Amniotic stem cell (primary cell): Measurements from ENCODE around the gene AKAP12.
"Not testable (repeated sequence)": the region's sequence is repeated elsewhere in the genome, so short reads cannot be mapped to it uniquely, and the experiment has no call there.

Experiments
- DNase-seq: peaks from one replicate; lab custom pipeline; 2025; lab: John Stamatoyannopoulos, UW

Gene AKAP12

DNA sequence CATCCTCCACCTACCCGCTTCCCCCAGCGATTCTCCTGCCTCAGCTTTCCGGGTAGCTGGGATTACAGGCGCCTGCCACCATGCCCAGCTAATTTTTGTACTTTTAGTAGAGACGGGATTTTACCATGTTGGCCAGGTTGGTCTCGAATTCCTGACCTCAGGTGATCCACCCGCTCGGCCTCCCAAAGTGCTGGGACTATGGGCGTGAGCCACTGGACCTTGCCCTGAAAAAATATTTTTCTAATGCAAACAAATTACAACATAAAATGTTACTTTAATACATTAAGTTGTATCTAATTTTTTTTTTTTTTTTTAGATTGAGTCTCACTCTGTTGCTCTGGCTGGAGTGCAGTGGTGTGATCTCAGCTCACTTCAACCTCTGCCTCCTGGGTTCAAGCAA, 142.9 kb downstream of the AKAP12 start:
- not testable (repeated sequence) for DNase-seq

DNA sequence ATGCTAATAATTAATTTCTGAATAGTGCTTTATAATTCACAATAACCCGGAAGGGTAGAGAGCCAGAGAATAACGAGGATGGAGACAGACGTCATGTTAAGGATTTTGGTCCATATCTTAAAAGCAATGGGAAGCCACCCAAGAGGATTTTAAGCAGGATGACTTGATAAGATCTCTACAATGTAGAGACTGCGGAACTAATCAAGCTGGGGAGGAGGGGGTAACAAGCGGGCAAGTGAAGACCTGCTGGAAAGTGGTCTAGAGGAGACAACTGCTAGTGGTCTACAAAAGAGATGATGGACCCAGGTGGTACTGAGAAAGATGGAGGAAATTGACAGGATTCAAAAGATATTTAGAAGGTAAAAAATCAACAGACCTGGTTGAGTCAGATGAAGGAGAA, 144.4 kb downstream of the AKAP12 start:
- no peak for DNase-seq

DNA sequence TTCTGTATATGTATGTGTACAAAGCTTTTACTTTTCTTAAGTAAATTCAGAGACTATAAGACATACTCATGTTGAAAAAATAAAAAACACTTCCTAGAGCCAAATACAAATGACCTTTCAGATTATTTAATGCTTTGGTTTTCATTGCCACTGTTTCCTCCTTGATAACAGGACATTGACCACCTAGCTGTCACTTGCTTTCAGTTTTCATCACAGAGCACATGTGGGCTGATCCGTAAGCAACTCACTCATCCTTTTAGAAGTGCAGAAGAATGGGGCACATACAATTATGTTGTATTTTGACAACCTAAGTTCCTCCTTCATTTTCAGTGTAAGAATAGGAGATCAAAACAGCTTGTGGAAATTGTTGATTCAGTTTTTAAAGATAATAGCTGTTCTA, 145.4 kb downstream of the AKAP12 start:
- no peak for DNase-seq

DNA sequence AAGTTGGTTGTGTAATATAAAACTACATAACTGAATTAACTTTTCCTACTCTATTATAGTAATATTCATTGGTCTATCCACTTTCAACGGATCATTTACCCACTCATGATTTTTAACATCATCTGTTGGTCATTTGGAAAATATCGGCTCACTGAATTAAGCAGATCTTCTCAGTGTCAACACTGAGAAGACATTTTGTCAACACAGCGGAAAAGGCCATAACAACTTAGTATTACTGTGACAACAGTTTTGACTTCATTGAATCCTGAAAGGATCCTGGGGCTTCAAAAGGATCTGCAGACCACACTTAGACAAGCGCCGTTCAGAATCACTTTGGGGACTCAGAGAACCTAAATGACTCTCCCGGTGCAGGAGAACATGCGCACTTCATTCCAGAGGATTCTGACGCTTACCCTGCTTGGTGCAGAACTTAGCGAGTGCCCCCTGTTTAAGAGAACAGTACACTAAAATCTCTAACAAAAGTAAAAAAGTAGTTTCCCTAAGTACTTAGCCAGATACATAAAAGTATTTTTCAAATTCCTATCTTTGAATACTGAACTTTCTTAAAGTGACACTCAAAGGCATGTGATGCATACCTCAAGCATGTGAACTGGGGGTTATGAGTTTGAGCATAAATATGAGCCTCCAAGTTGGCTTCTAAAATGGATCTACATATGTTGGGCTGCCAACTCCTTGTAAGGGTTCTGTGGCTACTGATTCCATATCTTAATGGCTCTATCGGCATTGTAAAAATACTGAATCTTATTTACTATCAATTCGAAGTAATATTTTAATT, 147.6 kb downstream of the AKAP12 start:
- DNase-seq = no peak

DNA sequence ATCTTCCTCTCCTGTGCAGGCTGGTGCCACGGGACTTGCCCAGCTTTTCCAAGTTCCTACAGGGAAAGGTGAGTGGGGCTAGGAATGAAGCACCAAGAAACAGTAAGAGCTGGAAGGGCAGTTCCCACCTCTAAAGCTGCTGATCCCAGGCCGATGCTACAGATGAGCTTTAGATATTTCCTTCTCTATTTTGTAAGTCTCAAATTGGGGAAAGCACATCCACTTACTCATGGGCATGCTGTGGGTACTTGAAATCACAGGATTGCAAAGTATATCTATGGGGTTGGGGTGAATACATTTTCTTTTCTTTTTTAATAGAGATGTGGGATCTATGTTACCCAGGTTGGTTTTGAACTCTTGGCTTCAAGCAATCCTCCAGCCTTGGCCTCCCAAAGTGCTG, 148.5 kb downstream of the AKAP12 start:
- DNase-seq = no peak

DNA sequence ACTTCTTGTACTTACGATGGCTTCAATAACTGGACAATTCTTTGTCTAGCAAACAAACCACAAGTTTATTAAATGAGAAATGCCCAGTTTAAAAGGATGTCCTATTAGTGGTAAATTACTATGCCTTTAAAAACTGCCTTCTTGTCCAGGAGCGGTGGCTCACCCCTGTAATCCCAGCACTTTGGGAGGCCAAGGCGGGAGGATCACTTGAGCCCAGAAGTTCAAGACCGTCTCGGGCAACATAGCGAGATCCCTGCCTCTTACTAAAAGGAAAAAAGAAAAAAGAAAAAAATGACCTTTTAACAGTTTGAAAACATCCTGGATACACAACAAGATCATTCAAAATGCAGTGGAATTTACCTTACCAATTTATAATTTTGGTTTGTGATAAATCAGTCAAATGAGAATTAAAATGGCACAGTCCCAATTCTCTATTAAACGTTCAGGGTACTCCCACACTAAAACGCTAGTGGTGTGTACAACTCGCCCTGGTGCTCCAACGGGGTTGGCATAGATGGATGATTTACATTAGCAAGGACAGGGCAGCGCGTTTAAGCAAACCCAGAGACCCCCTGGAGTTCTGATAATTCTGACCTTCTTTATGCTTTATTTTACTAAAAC, 149.3 kb downstream of the AKAP12 start:
- no peak for DNase-seq

DNA sequence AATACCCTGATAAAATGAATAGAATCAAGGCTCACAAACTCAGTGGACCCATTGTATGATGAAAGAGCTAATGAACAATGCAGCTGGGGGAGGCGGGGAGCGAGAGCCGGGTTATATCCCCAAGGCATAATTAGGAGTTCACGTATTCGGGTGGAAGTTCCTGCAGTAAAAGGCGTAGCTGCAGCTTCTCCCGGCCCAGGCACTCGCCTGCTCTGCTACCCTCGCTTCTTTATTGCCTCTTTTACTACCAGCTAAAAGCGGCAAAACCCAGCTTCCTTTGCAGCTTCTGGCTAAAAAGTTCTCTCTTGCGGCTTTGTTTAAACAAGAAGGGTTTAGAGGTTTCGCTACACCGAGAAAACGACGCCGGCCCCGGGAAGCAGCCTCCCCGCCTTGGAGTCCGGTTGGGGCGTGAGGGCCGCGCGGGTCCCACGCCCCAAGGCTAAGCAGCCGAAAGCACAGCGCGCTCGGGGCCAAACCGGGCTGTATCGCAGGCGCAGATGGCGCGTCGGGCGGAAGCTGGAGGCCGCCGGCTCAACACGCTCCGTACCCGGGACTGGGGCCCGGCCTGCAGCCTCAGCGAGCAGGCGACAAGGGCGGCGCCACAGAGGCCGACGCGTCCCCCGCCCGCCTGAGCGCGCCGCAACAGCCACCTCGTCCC, 150.0 kb downstream of the AKAP12 start:
- DNase-seq = peak; percentile 57

DNA sequence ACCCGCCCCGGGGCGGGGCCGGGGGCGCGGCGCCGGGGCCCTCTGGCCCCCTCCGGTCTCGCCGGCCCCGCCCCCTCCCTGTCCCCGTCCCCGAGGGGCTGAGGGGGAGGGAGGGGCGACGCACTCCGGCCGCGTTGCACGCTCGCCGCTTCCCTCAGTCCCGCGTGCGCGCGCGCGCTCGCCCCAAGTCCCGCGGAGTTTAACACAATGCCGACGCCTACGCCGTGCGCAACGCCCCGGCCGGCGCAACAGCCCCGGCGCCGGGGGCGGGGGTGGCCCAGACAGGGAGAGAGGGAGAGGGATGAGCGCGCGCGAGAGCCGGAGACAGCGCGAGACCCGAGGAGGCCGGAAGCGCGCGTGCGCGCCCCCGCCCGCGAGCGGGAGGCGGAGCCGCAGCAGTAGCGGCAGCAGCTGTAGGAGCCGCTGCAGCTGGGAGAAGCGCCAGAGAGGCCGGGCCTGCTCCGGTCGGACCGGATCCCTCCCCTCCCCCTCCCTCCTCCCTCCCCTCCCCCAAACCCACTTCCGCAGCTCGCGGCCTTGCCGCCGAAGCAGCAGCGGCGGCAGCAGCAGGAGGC, 150.6 kb downstream of the AKAP12 start:
- peak; percentile 95 for DNase-seq

DNA sequence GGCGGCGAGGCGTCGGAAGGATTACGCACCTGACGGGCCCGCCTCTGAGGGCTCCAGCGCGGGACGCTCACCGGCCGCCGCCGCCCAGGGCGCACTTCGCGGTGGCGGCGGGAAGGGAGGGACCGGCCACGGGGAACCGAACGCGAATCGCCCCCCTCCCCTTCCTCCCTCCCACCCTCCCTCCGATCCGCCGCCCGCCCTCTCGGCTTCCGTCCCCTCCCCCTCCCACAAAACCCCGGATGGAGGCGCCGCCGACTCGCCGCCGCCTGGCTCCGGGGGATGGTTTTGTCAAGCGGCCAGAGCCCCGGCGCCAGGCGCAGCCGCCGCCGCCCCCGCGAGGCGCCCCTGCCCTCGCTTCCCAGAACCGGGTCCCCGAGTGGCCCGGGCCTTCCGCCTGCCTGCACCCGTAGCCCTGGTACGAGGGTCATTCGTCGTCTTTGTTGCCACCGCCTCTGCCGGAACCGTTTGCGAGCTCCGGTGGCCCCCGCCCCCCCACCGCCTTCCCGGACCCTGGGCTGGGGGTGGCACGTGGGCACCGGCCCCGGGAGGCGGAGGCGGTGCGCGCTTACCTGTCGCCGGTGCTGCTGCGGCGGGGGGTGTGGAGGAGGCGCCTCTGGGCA, 151.2 kb downstream of the AKAP12 start:
- DNase-seq = peak; percentile 47

DNA sequence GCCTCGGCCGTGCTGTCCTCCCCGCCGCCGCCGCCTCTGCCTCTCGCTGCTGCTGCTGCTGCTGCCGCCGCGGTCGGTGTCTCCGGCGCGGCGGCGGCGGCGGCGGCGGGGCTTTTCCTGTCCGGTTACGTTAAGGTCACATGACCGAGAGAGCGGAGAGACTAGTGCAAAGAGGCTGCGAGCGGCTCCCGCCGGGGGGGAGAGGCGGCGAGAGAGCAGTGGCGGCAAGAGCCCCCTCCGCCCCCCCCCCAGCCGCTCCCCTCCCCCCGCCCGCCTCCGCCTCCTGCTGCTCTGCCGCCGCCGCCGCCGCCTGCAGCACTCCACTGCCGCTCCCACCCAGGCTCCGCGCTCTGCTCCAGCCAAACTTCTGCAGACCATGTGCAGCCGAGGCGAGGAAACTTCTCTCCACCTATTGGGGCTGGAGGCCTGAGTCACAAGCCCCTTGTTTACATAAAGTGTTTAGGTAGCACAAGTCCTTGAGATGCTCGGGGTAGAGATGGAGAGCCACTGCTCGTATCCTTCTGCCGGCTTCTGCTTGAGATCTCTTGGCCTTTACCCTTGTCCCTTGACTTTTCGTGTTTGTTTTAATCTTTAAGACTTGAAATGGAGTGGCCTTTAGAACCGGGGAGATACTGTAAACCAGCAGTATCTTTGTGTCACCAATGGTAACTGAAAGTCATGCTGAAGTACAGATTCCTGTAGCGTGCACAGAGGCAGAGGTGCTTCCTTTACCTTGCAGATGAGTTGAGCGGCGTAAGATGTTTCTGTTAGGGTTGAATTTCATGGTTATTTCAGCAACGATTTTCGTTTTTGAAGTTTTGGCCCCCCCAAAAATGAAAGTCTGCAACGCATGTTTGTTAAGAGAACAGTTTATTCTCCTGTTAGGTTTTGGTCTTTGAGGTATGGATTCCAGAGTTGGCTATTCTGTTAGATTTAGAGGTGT, 152.0 kb downstream of the AKAP12 start, which contains the start of gene ZBTB2:
Gene ZBTB2, minus strand, starts transcription at position 89 of the 943 bp plus-strand sequence. CDS start 17,922 bp downstream, outside the sequence.
- peak; percentile 53 for DNase-seq

DNA sequence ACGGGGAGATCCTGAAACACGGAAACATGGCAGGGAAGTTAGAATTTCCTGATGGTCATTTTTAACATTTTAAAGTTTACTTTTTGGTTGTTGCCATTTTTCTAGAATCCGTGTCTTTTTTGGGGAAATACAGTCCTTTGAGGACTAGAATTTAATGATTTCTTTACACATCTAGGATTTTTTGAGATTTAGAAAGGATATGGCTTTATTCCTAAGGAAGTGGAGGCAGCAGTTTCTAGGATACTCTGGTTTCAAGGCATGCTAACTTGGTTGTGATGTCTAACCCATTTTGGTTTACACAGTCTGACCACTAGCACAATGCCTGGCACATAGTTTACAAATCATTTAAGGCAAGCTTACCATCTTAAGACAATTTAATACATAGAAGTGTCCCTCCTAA, 152.7 kb downstream of the AKAP12 start:
- no peak for DNase-seq

DNA sequence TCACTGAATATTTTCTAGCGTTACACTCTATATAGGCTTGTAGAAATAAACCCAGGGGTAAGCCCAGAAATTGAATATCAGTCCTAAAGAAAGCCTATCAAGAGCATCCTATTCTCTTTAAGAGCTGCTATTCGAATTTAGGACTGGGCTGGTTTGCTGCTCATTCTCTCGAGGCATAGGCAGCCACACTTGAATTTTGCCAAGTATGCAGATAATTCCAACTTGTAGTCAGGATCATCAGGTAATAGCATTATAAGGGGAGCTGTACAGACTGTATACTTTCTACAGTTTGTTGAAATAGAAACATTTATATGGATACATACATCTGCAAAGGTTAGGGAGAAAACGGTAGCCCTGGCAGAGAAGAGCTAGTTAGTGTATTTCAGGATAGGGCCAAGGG, 153.6 kb downstream of the AKAP12 start:
- no peak for DNase-seq

DNA sequence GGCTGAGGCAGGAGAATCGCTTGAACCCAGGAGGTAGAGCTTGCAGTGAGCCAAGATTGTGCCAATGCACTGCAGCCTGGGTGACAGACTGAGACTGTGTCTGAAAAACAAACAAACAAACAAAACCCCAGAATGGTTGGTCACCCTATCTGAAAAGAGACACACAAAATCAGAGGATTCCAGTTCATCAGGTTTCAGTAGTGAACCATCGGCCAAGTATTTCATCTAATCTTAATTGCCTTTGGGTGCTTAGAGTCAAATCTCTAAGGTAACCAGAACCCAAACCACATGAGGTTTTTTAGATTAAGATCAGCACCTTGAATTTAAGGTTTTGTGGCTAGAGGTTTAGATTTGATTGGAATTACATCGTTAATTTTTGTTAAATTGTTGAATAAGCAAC, 159.9 kb downstream of the AKAP12 start:
- DNase-seq = no peak

DNA sequence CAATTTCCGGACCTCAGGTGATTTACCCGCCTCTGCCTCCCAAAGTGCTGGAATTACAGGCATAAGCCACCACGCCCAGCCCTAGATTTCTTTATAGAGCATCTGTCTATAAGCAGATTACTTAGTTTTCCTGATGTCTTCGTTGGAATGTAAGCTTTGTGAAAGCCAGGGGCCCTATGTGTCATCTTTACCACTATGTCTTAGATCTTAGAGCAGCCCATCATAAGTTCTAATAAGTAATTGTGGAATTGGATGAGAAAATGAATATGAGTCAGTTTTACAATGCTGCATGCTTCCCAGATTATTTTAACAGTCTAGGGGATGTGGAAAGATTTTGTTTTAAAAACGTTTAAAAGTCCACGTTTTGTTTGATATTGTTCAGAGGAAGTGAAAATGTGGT, 160.7 kb downstream of the AKAP12 start:
- no peak for DNase-seq

DNA sequence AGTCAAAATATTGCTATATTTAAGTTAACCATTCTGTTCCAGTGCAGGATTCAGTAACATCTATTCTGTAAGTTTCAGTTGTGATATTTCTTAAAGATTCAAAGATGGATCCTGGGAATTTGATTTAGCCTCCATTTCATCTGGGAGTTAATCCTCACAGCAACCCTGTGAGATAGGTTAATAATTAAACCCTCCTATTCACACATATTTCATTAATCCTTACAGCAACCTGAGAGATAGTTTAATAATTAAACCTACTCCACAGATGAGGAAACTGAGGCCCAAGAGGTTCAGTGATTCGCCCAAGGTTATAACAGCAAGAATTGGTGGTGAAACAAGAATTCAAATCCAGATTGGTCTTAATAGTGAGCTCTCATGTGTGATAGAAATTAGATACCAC, 162.5 kb downstream of the AKAP12 start:
- no peak for DNase-seq

DNA sequence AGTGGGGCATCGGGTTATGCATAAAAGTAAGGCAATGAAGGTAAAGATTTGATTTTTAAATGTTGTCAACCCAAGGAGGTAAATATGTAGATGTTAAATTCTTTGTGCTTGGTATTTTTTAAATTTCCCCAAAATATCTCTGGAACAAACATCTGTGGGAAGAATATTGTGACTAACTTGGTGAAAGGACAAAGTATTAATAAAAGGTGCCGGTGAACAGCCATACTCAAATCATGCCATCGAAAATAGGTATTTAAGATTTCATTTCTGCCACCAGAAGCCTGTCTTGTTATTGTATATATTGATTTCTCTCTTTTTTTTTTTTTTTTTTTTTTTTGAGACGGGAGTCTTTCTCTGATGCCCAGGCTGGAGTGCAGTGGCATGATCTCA, 164.1 kb downstream of the AKAP12 start:
- no peak for DNase-seq
